ENCODE measurements around the gene C12orf57. TPM values are rescaled to one million over a fixed set of nuclear protein-coding genes. Genes with fewer than 3 reads are reported as not detected.
"Not testable (repeated sequence)": the region's sequence is repeated elsewhere in the genome, so short reads cannot be mapped to it uniquely, and the experiment has no call there.

The C12orf57 gene, protein sequence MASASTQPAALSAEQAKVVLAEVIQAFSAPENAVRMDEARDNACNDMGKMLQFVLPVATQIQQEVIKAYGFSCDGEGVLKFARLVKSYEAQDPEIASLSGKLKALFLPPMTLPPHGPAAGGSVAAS
- polyA plus RNA-seq (ENCODE audit: insufficient read length) = 118 TPM
- long read RNA-seq, donor 1, transcript C12orf57-202 (3 exons, 662 nt) = minor isoform, 24 of 182 reads
- long read RNA-seq, donor 1, transcript C12orf57-204 (3 exons, 551 nt) = minor isoform, 5 of 182 reads
- long read RNA-seq, donor 1, transcript C12orf57-206 (2 exons, 980 nt) = minor isoform, 5 of 182 reads
- long read RNA-seq, donor 1, transcript C12orf57-201 (3 exons, 560 nt) = major isoform, 125 of 182 reads
- long read RNA-seq, donor 1, partial matches to known transcripts = 23 of 182 reads
- long read RNA-seq, donor 1, other reads (novel, unspliced or antisense) = 0 of 182 reads
- long read RNA-seq, donor 2, transcript C12orf57-201 (3 exons, 560 nt) = major isoform, 121 of 149 reads
- long read RNA-seq, donor 2, transcript C12orf57-202 (3 exons, 662 nt) = minor isoform, 19 of 149 reads
- long read RNA-seq, donor 2, partial matches to known transcripts = 6 of 149 reads
- long read RNA-seq, donor 2, other reads (novel, unspliced or antisense) = 0 of 149 reads
- long read RNA-seq, donor 3, transcript C12orf57-201 (3 exons, 560 nt) = major isoform, 87 of 120 reads
- long read RNA-seq, donor 3, transcript C12orf57-202 (3 exons, 662 nt) = minor isoform, 22 of 120 reads
- long read RNA-seq, donor 3, partial matches to known transcripts = 7 of 120 reads
- long read RNA-seq, donor 3, other reads (novel, unspliced or antisense) = 0 of 120 reads
- long read RNA-seq, donor 4, transcript C12orf57-202 (3 exons, 662 nt) = minor isoform, 8 of 38 reads
- long read RNA-seq, donor 4, transcript C12orf57-201 (3 exons, 560 nt) = major isoform, 29 of 38 reads
- long read RNA-seq, donor 4, partial matches to known transcripts = 0 of 38 reads
- long read RNA-seq, donor 4, other reads (novel, unspliced or antisense) = 0 of 38 reads
- long read RNA-seq, donor 5, transcript C12orf57-204 (3 exons, 551 nt) = minor isoform, 7 of 287 reads
- long read RNA-seq, donor 5, transcript C12orf57-201 (3 exons, 560 nt) = major isoform, 230 of 287 reads
- long read RNA-seq, donor 5, transcript C12orf57-202 (3 exons, 662 nt) = minor isoform, 43 of 287 reads
- long read RNA-seq, donor 5, partial matches to known transcripts = 7 of 287 reads
- long read RNA-seq, donor 5, other reads (novel, unspliced or antisense) = 0 of 287 reads
- long read RNA-seq, donor 6, transcript C12orf57-206 (2 exons, 980 nt) = minor isoform, 7 of 229 reads
- long read RNA-seq, donor 6, transcript C12orf57-201 (3 exons, 560 nt) = major isoform, 164 of 229 reads
- long read RNA-seq, donor 6, transcript C12orf57-202 (3 exons, 662 nt) = minor isoform, 40 of 229 reads
- long read RNA-seq, donor 6, partial matches to known transcripts = 15 of 229 reads
- long read RNA-seq, donor 6, other reads (novel, unspliced or antisense) = 0 of 229 reads
- long read RNA-seq, donor 7, transcript C12orf57-204 (3 exons, 551 nt) = minor isoform, 5 of 295 reads
- long read RNA-seq, donor 7, transcript C12orf57-201 (3 exons, 560 nt) = major isoform, 213 of 295 reads
- long read RNA-seq, donor 7, transcript C12orf57-202 (3 exons, 662 nt) = minor isoform, 51 of 295 reads
- long read RNA-seq, donor 7, partial matches to known transcripts = 23 of 295 reads
- long read RNA-seq, donor 7, other reads (novel, unspliced or antisense) = 0 of 295 reads
- long read RNA-seq, donor 8, transcript C12orf57-202 (3 exons, 662 nt) = minor isoform, 12 of 69 reads
- long read RNA-seq, donor 8, transcript C12orf57-201 (3 exons, 560 nt) = major isoform, 54 of 69 reads
- long read RNA-seq, donor 8, partial matches to known transcripts = 0 of 69 reads
- long read RNA-seq, donor 8, other reads (novel, unspliced or antisense) = 0 of 69 reads

DNA sequence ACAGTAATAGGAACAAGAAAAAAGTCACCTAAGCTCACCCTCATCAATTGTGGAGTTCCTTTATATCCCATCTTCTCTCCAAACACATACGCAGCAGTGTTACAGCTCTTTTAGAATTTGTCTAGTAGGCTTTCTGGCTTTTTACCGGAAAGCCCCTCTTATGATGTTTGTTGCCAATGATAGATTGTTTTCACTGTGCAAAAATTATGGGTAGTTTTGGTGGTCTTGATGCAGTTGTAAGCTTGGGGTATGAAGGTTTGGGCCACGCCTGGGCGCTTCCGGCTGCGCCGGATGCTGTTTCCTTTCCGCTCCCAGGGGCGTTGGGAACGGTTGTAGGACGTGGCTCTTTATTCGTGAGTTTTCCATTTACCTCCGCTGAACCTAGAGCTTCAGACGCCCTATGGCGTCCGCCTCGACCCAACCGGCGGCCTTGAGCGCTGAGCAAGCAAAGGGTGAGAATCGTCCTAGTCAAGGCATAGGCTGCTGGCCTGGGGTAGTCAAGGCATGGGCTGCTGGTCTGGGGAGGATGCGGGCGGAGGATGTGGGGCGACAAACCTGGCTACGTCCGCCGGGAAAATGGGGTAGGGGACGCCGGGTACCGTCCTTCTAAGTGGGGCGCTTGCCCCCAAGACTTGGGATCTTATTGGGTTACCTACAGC, at the start of gene C12orf57, which contains the start of gene RNU7-1:
Gene C12orf57, plus strand, starts transcription at position 301 of the 659 bp plus-strand sequence. Its CDS starts 100 bp downstream, at position 401.
Gene RNU7-1, plus strand, starts transcription at position 95 of the 659 bp plus-strand sequence.
- peak; percentile 88 for DNase-seq

DNA sequence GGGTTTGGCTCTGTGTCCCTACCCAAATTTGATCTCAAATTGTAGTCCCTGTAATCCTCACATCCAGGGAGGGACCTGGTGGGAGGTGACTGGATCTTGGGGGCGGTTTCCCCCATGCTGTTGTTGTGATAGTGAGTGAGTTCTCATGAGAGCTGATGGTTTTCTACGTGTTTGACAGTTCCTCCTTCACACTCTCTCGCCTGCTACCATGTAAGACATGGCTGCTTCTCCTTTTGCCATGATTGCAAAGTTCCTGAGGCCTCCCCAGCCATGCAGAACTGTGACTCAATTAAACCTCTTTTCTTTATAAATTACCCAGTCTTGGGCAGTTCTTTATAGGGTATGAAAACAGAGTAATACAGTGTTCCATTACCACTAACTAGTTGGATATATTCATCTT, 49.5 kb upstream of the C12orf57 start:
- DNase-seq = no peak

DNA sequence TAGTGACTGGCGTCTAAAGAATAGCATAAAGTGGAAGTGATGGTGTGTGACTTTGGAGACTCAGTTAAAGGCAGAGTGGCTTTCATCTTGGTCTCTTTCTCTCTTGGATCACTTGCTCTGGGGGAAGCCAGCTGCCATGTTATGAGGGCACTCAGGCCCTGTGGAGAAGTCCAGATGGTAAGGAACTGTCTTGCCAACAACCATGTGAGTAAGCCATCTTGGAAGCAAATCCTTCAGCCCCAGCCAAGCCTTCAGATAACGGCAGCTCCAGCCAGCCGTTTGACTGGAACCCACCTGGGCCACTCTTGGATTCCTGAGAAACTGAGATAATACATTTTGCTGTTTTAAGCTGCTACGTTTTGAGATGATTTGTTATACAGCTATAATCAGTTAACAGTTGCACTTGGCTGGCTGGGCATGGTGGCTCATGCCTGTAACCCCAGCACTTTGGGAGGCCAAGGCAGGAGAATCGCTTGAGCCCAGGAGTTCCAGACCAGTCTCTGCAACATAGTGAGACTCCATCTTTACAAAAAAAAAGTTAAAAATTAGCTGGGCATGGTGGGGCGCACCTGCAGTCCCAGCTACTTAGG, 46.9 kb upstream of the C12orf57 start:
- DNase-seq = no peak

DNA sequence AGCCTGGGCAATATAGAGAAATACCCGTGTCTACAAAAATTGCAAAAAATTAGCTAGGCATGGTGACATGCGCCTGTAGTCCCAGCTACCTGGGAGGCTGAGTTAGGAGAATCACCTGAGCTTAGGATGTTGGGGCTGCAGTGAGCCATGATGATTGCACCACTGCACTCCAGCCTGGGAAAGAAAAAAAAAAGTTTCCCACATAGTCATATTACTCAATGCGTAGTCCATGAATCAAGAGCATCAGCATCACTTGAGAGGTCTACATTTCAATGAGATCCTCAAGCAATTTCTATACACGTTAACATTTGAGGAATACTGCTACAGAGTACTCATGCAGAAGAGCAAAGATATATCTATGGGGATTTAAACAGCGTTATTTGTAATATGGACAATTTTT, 44.4 kb upstream of the C12orf57 start:
- DNase-seq = no peak

DNA sequence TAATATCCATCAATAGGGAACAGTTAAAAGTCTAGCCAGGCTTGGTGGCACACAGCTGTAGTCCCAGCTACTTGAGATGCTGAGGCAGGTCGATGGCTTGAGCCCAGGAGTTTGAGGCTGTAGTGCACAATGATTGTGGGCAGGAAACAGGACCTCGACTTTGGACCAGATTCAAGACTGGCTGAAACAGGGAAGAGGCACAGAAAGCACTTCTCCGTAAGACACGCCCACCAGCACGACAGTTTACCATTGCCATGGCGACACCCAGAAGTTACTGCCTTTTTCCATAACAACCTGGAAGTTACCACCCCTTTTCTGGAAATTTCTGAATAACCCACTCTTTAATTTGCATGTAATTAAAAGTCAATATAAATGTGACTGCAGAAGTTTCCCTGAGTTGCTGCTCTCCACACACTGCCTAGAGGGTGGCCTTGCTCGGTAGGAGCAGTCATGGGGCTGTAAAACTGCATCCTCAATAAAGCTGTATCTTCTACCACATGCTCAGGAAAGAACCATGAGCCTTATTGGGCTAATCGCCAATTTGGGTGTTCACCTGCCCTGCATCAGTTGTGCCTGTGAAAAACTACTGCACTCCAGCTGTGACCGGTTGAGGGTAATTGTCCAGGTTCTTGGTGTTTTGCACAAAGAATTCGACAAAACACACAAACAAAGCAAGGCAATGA, 43.8 kb upstream of the C12orf57 start:
- DNase-seq = no peak

DNA sequence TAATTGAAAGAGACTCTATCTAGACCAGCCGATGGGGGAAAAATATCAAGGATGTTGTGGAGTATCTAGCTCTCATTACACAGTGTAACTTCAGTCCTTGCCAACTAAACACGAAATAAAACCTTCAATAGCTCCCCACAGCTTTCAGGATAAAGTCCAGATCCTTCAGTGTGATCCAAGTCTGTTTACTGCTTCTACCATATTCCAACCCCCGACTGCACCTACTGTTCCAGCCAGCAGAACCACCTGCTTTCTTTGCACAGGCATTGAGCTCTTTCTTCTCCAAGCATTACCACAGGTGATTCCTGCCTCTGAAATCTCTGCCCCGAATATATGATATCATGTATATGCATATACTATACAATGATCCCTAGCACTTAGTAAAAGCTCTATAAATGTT, 41.4 kb upstream of the C12orf57 start:
- DNase-seq = no peak

DNA sequence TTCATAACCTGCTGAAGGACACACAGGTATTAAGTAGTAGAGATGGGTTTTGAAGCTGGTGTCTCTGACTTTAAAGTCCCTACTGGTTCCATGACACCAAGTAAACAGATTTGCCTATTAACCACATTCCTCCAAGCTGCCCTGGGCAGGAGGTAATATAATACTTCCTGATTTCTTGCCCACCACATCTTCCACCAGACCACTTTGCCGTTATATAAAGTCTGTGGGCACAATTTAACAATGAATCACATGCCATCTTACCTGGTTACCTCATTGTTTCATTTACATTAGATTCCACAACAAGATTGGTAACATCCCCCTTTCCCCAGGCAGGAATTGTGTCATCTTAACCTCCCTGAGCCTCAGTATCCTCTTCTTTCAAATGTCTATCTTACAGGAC, 40.1 kb upstream of the C12orf57 start:
- DNase-seq = no peak

DNA sequence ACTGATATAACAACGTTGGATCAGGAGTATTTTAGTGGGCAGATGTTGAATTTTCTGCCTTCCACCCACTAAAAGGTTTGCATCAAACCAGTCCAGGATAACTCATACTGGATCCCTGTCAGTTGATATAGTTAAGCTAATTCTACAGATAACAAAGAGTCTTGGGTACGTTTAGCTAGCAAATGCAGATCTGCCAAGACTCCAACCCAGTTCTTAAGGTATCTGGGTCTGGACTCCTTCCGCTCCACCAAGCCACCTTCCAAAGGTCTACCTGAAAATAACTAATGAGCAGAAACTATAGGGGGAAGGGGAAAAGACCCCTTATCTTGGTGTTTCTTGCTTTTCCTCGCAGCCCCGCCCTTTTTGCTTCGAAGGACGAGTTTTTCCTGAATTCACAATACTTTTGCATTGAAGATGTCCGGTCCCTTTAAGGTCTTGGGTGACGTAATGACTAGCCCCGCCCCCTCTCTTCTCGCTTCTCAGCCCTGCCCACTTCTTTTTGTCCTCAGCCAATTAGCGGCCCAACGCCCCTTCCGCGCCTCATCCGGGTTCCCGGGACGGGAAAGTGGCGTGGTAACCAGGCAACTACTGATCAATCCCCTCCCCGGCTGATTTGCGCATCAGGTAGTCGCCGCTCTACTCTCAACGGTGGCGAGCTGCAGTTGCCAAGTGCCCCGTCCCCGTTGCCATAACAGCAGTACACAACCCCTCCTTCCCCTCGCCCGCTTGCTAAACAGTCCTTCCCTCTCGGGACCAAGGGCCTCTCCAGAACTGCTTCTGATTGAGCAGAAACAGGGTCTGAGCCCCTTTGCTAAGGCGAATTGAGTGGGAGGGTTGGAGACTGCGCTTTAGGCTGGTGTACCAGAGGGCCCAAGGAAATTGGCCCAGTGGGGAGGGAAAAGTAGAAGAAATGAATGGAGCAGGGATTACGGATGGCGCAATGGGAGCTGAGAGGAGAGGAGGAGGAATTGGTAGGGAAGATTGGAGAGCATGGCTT, 39.2 kb upstream of the C12orf57 start, which contains the start of gene LRRC23:
Gene LRRC23, plus strand, starts transcription at position 543 of the 997 bp plus-strand sequence. CDS start 812 bp downstream, outside the sequence.
- DNase-seq = peak; percentile 98

DNA sequence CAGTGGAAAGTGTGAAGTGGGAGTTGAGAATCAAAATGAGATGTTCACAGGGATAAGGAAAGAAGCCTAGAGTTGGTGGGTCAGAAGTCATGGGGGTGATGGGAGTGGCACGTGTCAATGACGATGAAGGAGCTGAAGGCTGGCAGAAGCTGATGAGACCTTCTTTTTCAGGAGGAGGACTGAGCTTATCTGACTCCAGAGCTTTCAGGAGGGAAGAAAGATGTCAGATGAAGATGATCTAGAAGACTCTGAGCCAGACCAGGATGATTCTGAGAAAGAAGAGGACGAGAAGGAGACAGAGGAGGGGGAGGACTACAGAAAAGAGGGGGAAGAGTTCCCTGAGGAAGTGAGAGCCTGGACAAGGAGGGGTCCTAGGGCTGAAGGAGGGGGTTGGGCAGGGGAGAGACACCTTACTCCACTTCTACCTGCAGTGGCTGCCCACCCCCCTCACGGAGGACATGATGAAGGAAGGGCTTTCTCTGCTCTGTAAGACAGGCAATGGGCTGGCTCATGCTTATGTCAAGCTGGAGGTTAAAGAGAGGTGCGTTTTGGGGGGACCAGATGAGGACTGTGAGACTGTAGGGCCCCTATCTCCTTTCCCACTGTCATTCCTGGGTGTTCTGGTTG, 38.3 kb upstream of the C12orf57 start:
- DNase-seq = no peak

DNA sequence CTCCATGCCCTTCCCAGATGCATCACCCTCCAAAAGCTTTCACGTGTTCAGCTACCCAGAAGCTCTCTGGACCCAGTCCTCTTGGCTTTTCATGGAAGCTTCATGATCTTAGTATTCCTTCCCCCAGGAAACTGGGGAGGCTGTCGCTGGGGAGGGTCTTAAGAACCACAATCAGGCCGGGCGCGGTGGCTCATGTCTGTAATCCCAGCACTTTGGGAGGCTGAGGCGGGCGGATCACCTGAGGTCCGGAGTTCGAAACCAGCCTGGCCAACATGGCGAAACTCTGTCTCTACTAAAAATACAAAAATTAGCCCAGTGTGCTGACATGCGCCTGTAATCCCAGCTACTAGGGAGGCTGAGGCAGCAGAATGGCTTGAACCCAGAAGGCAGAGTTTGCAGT, 35.7 kb upstream of the C12orf57 start:
- not testable (repeated sequence) for DNase-seq

DNA sequence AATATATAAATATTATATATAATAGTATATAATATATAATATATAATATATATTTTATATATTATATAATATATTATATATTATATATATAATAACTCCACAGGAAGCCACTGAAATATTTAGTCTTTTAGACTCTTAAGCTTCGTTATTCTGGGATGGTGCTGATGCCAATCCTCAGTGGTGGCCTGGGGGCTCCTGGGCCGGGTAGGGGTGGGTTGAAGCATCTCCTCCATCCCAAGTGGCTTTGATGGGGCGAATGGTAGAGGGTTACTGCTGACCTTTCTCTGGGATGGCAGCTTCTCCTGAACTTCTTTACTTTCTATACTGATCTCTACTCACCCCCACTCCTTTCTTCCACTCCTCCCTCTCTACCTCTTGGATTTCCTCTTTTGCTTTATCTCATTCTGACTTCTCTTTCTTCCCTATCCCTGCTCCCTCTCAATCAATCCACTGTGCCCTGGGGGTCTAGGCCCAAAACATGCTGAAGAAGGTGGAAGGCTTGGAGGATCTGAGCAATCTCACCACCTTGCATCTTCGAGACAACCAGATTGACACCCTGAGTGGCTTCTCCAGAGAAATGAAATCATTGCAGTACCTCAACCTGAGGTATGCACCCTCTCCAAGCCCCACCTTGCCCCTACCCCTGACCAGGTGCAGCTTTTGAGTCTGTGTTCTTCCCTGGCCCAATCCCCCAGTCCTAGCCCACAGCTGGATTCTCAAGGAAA, 34.2 kb upstream of the C12orf57 start:
- DNase-seq = no peak

DNA sequence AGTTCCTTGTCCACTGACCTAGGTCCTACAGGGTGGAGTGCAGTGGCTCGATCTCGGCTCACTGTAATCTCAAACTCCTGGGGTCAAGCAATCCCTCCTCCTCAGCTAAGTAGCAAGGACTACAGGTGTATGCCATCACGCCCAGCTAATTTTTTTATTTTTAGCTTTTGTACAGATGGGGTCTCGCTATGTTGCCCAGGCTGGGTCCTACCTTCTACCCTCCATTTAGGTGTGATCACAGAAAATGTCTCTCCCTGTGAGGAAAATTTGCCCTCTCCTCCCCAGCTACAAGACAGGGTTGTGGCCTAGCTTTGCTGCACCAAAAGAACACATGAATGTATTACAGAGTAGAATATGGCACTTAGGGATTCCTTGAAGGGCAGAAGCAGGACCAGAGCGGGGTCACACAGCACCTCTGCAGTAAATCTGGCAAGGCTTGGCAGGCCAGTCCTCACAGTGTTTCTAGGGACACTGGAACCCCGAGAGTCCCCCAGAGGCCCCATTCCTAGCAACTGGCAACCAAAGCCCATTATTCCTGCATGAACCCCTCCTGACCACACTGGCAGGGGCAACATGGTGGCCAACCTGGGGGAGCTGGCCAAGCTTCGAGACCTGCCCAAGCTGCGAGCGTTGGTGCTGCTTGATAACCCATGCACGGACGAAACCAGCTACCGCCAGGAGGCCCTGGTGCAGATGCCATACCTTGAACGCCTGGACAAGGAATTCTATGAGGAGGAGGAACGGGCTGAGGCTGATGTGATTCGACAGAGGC, 31.5 kb upstream of the C12orf57 start:
- no peak for DNase-seq

DNA sequence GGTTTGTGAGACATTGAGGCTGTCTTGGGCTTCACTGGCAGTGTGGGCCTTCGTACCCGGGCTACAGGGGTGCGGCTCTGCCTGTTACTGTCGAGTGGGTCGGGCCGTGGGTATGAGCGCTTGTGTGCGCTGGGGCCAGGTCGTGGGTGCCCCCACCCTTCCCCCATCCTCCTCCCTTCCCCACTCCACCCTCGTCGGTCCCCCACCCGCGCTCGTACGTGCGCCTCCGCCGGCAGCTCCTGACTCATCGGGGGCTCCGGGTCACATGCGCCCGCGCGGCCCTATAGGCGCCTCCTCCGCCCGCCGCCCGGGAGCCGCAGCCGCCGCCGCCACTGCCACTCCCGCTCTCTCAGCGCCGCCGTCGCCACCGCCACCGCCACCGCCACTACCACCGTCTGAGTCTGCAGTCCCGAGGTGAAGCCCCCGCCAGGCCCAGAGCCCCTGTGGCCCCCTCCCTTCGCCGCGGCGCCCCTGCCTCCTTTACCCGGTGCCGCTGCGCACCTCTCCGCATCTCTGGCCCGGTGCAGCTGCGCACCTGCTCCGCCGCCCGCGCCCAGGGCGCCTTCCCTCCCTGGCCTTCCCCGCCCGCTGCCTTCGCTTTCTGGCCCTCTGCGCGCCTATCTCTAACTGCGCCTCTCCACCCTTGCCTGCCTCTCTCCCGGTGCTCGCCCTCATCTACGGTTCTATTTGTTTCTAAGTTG, 29.4 kb upstream of the C12orf57 start, which contains the start of gene ENO2:
Gene ENO2, plus strand, starts transcription at position 335 of the 701 bp plus-strand sequence. CDS start 1,253 bp downstream, outside the sequence.
- peak; percentile 43 for DNase-seq

DNA sequence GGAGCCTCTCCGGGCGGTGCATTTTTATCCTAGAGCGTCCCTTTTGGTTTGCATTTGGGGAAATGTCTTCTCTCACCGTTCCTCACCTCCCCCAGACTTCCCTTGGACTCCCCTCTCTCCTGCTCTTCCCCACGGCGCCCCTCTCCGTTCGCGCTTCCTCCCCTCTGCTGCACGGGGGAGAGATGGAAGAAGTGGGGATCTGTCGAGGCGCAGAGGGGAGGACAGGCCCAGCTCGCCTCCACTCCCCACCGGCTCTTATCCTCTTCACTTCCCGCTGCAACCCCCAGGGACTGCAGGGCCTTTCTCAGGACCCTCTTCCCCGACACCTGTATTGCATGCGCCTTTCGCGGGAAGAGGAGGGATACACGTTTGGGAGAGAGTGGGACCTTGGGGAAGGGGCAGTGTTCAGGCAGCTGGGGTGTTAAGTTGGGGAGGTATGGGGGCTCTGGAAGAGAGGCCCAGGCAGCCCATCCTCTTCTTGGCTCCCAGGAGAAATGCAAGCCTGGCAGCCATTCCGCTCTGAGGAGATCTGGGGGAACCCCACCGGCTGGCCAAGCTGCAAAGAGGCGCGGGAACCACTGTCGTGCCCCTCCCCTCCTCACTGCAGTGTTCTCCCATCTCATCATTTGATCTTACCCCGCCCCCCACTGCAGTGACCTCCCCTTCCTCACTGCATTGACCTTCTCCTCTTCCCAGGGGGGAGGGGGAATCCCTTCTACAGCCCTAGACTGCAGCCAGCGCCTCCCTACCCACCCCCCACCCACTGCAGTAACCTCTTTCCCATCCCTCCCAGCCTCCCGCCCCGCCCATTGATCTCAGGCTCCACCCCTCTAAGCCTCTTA, 28.7 kb upstream of the C12orf57 start:
- no peak for DNase-seq
